ENCODE data around the gene LCMT1. TPM values are rescaled to one million over a fixed set of nuclear protein-coding genes. Genes with fewer than 3 reads are reported as not detected.

The LCMT1 gene
- total RNA-seq, 1 donor from 2014 or later: 32.1 TPM

DNA sequence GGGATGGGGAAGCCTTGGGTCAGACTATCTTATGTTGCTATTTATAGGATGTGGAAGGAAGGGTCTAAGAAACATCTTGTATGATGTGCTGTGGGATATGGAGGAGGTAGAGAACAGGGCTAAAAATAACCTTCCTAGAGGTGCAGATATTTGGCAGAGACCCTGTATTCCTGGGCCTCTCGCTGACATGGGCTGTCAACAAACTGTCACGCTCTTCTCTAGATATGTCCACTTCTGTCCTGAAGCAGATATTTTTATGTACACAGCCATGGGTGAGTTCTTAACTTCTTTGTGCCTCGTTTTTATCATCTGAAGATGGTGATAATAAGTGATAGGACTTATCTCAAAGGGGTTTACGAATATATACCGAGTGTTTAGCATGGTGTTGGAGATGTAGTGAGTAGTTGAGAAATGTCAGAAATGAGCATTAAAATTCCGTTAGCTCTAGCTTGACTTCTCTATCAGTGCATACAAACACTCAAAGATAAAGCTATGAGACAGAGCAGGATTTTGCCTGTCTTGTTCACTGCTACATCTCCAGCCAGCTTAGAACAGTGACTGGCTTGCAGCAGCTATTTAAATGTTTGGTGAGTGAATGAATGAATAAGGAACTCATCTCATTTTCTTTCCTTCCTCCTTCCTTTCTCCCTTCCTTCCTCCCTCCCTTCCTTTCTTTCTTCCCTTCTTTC, 102.3 kb downstream of the LCMT1 start:
- TF ChIP-seq, protein P1, sequence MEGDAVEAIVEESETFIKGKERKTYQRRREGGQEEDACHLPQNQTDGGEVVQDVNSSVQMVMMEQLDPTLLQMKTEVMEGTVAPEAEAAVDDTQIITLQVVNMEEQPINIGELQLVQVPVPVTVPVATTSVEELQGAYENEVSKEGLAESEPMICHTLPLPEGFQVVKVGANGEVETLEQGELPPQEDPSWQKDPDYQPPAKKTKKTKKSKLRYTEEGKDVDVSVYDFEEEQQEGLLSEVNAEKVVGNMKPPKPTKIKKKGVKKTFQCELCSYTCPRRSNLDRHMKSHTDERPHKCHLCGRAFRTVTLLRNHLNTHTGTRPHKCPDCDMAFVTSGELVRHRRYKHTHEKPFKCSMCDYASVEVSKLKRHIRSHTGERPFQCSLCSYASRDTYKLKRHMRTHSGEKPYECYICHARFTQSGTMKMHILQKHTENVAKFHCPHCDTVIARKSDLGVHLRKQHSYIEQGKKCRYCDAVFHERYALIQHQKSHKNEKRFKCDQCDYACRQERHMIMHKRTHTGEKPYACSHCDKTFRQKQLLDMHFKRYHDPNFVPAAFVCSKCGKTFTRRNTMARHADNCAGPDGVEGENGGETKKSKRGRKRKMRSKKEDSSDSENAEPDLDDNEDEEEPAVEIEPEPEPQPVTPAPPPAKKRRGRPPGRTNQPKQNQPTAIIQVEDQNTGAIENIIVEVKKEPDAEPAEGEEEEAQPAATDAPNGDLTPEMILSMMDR (IDR thresholded peaks at IDR 0.05; ENCODE audit: insufficient read depth, low read length, severe bottlenecking): no peak
- no peak for FAIRE-seq

DNA sequence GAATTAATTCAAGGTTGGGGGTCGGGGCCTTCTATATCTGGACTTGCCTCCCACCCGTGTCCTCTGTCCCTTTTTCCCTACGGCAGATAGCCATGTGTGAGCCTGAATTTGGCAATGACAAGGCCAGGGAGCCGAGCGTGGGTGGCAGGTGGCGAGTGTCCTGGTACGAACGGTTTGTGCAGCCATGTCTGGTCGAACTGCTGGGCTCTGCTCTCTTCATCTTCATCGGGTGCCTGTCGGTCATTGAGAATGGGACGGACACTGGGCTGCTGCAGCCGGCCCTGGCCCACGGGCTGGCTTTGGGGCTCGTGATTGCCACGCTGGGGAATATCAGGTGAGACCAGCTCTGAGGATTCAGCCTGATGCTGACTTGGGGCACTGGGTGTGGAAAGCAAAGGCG, 105.6 kb downstream of the LCMT1 start:
- Histone ChIP-seq H3K4me3 (ENCODE audit: low read depth, low read length) (no peak overlapping the region), H3K36me3 (ENCODE audit: control insufficient read depth, insufficient read depth, low read length) (no peaks in the 10 kb centered on the region), H3K27me3 (ENCODE audit: control insufficient read depth, insufficient read depth, low read length) (no peaks in the 10 kb centered on the region)
- no peak for FAIRE-seq
- DNase-seq (ENCODE audit: low read depth): no peak
- TF ChIP-seq, protein P1 (IDR thresholded peaks at IDR 0.05; ENCODE audit: insufficient read depth, low read length, severe bottlenecking): no peak

More for the DNA sequence above, 102.3 kb downstream of the LCMT1 start:
- DNase-seq (ENCODE audit: low read depth): no peak
- no peaks in the 10 kb centered on the region for H3K27me3 ChIP-seq (ENCODE audit: control insufficient read depth, insufficient read depth, low read length)
- H3K36me3 ChIP-seq (ENCODE audit: control insufficient read depth, insufficient read depth, low read length): no peaks in the 10 kb centered on the region
- no peak overlapping the region for H3K4me3 ChIP-seq (ENCODE audit: low read depth, low read length)

DNA sequence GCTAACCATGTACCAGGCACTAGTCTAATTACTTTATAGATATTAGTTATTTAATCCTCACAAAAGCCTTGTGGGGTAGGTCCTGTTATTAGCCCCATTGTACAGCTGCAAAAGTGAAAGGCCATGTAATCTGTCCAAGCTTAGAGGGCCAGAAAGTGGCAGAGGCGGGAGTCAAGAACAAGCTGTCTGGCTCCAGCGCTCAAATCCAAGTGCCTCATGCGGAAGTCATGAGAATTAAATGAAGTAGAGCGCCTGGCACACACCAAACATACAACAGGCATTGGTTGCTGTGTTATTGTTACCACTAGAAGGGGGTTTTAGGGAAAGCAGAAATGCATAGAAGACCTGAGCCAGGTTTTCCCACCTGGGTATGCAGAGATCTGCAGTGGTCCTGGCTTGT, 106.4 kb downstream of the LCMT1 start:
- no peaks in the 10 kb centered on the region for H3K36me3 ChIP-seq (ENCODE audit: control insufficient read depth, insufficient read depth, low read length)
- no peak for DNase-seq (ENCODE audit: low read depth)
- no peak for FAIRE-seq
- TF ChIP-seq, protein P1 (IDR thresholded peaks at IDR 0.05; ENCODE audit: insufficient read depth, low read length, severe bottlenecking): no peak
- H3K27me3 ChIP-seq (ENCODE audit: control insufficient read depth, insufficient read depth, low read length): no peaks in the 10 kb centered on the region
- H3K4me3 ChIP-seq (ENCODE audit: low read depth, low read length): no peak overlapping the region

DNA sequence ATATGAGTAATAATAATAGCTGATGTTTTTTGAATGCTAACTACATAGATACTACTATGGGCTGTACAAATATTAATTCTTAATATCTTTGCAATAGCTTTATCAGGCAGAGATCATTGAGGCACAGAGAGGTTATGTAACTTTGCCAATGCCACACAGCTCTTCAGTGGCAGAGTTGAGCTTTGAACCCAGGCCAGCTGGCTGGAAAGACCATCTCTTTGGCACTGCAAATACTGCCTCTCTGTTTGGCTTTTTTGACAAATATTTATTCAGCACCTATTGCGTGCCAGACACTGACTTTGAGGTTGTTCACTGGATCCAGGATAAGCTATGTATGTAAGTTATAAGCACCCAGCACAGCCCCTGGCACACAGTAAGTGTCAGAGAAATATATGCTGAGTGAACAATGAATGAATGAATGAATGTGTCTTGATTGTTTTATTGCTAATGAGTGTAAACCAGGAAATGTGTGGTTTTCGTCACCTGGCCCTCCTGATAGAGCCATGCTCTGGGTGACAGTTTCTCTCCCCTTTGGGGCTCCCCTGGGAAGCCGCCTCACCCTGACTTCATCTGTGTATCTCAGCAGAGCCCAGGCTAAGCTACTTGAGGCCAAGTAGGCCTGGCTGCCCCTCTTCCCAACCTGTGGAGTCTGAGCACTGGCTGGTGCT, 107.7 kb downstream of the LCMT1 start:
- TF ChIP-seq, protein P1 (IDR thresholded peaks at IDR 0.05; ENCODE audit: insufficient read depth, low read length, severe bottlenecking): no peak
- Histone ChIP-seq H3K36me3 (ENCODE audit: control insufficient read depth, insufficient read depth, low read length) (no peaks in the 10 kb centered on the region), H3K27me3 (ENCODE audit: control insufficient read depth, insufficient read depth, low read length) (no peaks in the 10 kb centered on the region), H3K4me3 (ENCODE audit: low read depth, low read length) (no peak overlapping the region)
- DNase-seq (ENCODE audit: low read depth) (no peak), FAIRE-seq (no peak)

DNA sequence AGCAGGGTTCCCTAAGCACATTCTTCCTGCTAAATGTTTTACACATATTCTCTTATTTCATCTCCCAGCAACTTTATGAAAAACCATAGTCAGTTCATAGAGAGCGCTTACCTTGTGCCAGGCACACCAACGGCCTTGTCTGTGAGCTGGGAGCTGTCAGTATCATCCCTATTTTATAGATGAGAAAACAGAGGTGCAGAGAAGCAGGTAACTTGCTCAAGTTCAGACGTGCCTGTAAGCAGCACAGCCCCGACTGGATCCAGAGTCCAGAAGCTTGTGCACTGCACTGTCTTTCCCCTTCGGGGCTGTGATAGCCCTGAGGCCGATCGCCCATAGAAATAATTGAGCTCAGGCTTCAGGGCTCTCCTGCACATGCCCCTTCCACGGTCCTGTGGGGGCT, 111.4 kb downstream of the LCMT1 start:
- no peaks in the 10 kb centered on the region for H3K36me3 ChIP-seq (ENCODE audit: control insufficient read depth, insufficient read depth, low read length)
- H3K4me3 ChIP-seq (ENCODE audit: low read depth, low read length): no peak overlapping the region
- no peak for FAIRE-seq
- TF ChIP-seq, protein P1 (IDR thresholded peaks at IDR 0.05; ENCODE audit: insufficient read depth, low read length, severe bottlenecking): no peak
- H3K27me3 ChIP-seq (ENCODE audit: control insufficient read depth, insufficient read depth, low read length): no peaks in the 10 kb centered on the region
- no peak for DNase-seq (ENCODE audit: low read depth)
